HG03139 (cell line): Measurements from ENCODE around the gene ENHO.

Experiments used
- ATAC-seq: cut with Tn5 transposase; IDR thresholded peaks from one replicate; pipeline ENCODE4 v1.9.1; 2021; ENCODE audit not compliant: unreplicated experiment

The ENHO gene

GRCh38 chr9:34508463-34508862 is 14.3 kb downstream of the ENHO start:
- ATAC-seq, result no peak

DNA sequence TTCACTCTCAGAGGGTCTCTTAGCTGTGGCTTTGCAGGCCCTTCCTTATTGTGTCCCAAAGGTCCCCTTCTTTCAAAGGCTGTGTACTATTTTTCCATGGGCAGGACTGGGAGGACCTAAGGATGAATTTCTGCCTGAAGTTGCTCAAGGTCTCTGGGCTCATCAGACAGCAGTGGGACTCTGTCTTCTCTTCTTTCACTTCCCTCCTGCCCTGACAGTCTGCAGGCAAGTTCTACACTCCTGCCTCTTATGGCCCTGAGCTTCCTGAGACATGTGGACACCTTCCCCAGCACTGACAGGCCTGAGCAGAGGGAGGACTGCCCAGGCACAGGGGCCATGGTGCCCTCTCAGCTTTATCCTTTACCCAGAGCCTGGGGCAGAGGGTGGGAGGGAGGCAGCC is 14.8 kb downstream of the ENHO start:
- ATAC-seq, result no peak

DNA sequence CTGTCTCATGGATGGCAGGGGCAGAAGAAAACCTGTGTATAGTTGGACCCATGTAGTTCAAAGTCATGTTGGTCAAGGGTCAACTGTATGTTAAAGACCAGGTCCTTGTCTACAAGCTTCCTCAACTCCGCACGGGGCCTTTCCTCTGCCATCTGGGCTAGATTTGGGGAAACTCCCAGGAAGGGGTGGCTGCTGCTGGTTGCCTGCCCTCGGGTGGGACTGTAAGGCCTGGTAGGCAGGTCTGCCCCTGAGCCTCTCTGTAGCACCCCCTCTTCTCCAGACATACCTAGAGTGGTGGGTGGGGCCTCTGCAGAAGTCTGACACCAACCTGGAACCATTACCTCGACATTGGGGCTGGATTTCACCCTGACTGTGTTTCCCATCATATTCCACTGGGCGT is 15.2 kb downstream of the ENHO start:
- ATAC-seq, result no peak

GRCh38 chr9:34506623-34507022 is 16.2 kb downstream of the ENHO start:
- no peak for ATAC-seq

DNA sequence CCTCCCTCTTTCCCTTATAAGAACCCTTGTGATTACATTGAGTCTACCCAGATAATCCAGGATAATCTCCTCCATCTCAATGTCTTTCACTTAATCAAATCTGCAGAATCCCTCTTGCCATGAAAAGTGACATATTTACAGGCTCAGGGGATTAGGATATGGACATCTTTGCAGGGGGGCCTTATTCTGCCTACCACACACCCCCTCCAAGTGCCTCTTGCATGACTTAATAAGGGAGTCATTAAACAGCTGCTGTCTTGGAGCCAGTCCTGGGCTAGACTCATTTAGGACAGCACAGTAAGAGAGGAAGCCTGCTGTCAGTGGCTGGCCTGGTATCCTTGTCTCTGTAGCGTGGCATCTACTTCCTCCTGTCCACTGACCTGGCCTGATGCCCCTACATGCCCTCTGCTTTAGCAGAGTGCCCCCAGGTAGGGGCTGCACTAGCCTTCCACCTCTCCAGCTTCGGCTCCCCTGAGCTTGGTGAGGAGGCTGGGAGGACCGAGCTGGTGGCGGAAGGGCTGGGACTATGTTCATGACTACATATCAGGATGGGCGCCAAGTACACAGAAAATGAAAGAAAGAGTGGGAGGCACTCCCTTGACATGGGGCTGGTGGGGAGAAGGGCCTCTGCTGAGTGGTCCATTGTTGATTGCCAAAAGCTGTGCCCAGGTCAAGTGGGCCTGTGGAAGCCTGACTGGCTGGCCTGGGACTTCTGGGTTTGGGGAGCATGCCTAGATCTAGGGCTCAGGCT is 17.2 kb downstream of the ENHO start:
- ATAC-seq, result no peak

- no peak for ATAC-seq
Observed at GRCh38 chr9:34503406-34503805, 19.4 kb downstream of the ENHO start.

- ATAC-seq, result no peak
Observed at GRCh38 chr9:34502891-34503290, 19.9 kb downstream of the ENHO start.

GRCh38 chr9:34502471-34502870 is 20.3 kb downstream of the ENHO start:
- ATAC-seq, result no peak

DNA sequence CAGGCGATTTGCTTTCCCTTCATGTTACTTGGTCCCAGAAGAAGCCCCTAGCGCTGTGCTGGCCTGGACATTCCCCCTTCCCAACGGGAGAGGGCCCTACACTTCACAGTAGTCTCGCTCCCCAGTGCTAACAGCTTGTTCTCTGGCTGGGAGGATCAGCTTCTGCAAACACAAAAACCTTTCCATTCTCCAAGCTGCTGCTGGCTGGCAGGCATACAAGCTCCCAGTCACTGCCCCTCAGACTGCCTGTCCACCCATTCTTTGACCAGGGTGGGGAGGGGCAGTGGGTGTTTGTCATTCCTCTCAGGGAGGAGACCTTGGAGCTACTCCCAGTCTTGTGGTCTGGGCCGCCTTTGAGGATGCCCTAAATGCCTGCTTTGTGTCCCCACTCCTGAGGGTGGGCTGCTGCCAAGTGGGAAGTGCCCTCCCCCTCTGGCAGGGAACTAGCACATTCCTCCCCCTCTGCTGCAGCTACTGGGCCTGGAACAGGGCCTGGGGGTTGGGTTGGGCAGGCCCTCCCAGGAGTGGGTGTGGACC is 20.8 kb downstream of the ENHO start:
- no peak for ATAC-seq

- ATAC-seq, result no peak
Observed at GRCh38 chr9:34501372-34501771, 21.4 kb downstream of the ENHO start.

DNA sequence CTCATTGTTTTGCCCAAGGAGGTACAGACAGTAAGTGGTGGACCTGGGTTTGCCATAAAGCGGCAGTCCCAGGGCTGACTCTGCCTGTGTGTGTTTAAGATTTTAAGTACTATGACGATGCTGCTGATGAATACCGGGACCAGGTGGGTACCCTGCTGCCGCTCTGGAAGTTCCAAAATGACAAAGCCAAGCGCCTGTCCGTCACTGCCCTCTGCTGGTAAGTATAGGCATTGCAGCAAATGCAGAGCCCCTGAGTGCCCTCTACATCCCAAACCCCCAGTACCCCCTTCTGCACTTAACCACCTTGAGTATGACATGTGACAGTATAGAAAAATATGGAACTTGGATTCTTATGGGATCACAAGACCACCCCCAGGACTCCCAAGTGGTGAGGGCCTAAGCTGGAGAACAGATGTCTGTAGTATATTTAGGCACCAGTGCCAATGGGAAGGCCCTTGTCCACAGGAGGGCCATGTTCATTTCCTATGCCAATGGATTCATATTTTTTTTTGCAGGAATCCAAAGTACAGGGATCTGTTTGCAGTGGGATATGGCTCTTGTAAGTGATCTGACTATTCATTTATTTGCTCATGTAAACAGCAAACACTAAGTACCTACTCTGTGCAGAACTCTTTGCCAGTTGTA is 22.0 kb downstream of the ENHO start:
- ATAC-seq, result no peak

DNA sequence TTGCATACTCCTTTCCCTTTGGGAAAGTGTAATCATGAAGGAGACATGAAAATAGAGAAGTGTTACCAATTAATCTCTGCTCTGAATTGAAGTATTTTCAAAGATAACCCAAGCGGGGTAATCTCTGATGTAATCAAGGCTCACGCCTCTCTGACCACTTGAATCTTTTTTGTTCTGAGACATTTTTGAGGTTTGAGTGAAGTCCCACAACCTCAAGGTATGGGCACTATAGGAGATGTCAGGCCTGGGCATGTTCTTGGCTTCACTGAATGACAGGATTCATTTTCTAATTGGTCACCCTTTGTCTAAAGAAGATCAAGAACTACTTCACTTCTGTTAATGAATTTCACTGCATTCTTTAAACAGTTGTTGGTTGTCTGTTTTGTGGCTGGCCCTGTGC is 23.7 kb downstream of the ENHO start:
- no peak for ATAC-seq

DNA sequence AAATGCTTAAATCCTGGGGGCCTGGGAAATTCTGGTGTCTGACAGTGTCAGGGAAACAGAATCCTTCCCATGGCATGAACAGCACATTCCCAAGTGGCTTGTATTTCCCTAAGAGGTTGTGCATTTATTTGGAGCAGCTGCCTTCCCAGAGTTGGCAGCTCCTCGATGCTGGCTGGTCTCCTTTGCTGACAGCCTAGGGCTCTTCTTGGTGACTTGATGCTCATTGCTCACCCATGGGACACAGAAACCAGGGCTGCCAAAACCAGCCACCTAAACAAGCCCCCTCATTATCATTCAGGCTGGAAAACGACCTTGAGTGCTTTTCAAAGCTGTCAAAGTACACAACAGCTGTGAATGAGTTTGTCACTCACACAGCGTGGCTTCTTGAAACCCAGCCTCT is 24.2 kb downstream of the ENHO start:
- no peak for ATAC-seq

DNA sequence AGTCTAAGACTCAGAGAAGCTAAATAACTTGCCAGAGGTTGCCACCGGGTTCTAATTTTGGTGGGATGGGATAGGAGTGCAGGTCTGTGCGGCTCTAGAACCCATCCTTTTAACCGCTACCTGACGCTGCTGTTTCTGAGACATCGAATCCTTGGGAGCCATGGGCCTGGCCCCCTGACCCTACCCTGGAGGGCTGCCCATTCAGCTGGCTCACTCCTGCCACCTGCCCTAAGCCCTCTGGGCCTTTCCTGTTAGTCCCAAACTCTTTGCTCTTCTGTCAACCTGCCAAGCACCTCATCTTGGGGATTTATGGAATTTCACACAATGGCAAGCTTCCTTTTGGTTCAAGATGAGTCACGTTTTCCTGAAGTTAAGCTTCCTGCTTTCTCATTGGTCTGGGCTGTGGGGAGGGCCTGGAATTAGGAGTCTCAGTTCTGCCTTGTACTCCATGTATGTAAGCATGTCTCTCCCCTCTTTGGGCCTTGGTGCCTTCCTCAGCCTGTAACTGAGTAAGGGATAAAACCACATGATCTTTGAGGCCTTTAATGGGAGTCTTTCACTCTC is 26.6 kb downstream of the ENHO start:
- ATAC-seq, result no peak

- ATAC-seq, result no peak
Observed at GRCh38 chr9:34493972-34494535, 28.7 kb downstream of the ENHO start.

- ATAC-seq, result no peak
Observed at GRCh38 chr9:34492051-34492450, 30.7 kb downstream of the ENHO start.

DNA sequence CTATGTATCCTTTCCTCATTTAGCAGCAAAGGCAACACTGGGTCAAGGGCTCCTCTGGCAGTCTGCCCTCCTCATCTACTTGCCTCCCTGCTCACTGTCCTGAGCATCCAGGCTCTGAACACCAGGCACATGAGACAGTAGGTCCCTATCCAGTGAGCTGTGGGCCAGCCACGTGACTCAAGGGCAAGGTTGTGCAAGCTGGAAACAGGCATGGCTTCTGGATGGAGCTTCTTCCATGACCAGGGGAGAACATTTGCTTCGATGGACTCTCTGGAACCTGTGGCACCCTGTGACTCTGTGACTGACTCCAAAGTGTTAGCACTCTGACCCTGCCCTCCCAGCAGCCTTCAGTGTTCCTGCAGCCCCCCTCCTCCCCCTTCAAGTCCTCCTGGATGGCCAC is 31.2 kb downstream of the ENHO start:
- ATAC-seq, result no peak

DNA sequence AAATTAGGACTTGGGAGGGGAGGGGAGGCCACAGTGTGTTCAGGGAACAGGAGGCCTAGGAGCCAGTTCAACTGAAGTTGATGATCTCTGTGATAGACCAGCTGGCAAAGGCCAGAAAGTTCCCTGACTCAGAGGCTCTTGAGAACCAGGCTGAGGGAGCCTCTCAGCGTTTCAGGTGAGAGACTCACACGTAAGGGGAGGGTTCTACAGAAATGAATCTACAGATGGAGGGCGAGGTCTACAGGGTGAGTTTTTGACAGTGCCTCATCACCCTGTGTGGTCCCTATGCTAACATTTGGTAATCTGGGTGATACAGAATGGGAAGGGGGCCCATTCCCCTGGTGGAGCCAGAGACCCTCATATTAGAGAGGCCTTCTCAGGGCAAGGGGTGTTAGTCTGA is 32.0 kb downstream of the ENHO start:
- ATAC-seq, result no peak

- no peak for ATAC-seq
Observed at GRCh38 chr9:34490360-34490759, 32.4 kb downstream of the ENHO start.

GRCh38 chr9:34486572-34486971 is 36.2 kb downstream of the ENHO start:
- no peak for ATAC-seq

DNA sequence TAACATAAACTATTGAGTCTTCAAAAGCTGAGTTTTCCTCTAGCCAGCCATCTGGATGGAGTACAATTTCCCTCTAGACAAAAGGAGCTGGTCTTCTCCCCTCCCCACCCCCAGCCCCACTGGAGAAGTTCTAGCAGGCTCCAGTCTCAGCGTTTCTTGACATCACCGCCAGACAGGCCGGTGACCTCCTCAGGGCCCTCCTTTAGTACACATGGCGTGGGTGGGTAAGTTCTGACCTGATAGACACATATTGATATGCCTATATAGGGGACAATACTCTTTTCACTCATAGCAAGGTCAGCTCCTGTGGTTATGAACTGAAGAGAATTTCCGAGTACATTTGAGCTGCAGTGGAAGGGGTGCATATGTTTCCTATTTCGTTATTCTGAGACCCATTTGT is 37.0 kb downstream of the ENHO start:
- no peak for ATAC-seq

GRCh38 chr9:34484678-34485077 is 38.1 kb downstream of the ENHO start:
- ATAC-seq, result no peak
